Upper lobe of right lung (tissue), 1 donor: ENCODE data around the gene PLXNA2. TPM values are rescaled to one million over a fixed set of nuclear protein-coding genes. Genes with fewer than 3 reads are reported as not detected.

Experiments
- ATAC-seq: fragments of 200-7000 bp; cut with Tn5 transposase; one replicate; pipeline ENCODE4 v1.9.1; 2020; ENCODE audit warnings: mild to moderate bottlenecking, moderate library complexity
- DNase-seq: peaks from one replicate; pipeline ENCODE4 v3.0.0-alpha.2; 2020
- H3K27ac ChIP-seq: fragments of 200-600 bp; one replicate; pipeline ENCODE4 v1.8.0; 2022
- H3K27me3 ChIP-seq: fragments of 200-600 bp; one replicate; pipeline ENCODE4 v1.8.0; 2022; ENCODE audit warnings: mild to moderate bottlenecking
- H3K36me3 ChIP-seq: fragments of 200-600 bp; one replicate; pipeline ENCODE4 v1.8.0; 2022
- H3K4me1 ChIP-seq: fragments of 200-600 bp; one replicate; pipeline ENCODE4 v1.8.0; 2022
- H3K4me3 ChIP-seq: fragments of 200-600 bp; one replicate; pipeline ENCODE4 v1.8.0; 2022; ENCODE audit warnings: mild to moderate bottlenecking
- H3K9me3 ChIP-seq: fragments of 200-600 bp; one replicate; pipeline ENCODE4 v1.8.0; 2022
- intact Hi-C: fragments of 100-400 bp; cut with DNase I; formaldehyde crosslinking; loops from one replicate; pipeline ENCODE4 v1.11.0; 2022
- total RNA-seq: library from RNA; stranded (reverse); fragmentation: NEBNext Ultra II Directional; extraction: Animal tissue kit (Norgen Biotek cat#: 25700); gene quantifications from one replicate; pipeline ENCODE4 v1.2.1, GENCODE V29; 2021
- TF ChIP-seq, protein P1 (sequence below): fragments of 200-600 bp; IDR thresholded peaks from one replicate; pipeline ENCODE4 v1.8.0; 2022; ENCODE audit warnings: antibody characterized with exemption
- donor health status: DM: no; HTN: yes; CAD: no; lungs with severe emphysema.

The PLXNA2 gene
- total RNA-seq, 1 donor from 2014 or later, result 98.5 TPM

DNA sequence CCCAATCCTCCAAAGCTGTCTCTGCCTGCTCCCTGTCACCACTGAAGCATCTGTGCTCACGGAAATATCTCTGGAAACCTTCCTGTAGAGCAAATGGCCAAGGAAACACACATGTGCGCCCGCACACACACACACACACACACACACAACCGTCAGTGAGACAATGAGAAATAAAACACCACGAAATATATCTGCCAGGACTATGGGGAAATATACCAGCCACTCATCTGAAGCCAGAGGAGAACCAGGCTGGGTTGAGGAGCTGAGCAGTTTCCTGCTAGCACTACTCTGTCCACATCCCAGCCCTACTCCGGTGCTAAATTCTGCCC, 25.1 kb upstream of the PLXNA2 start:
- TF ChIP-seq, protein P1, sequence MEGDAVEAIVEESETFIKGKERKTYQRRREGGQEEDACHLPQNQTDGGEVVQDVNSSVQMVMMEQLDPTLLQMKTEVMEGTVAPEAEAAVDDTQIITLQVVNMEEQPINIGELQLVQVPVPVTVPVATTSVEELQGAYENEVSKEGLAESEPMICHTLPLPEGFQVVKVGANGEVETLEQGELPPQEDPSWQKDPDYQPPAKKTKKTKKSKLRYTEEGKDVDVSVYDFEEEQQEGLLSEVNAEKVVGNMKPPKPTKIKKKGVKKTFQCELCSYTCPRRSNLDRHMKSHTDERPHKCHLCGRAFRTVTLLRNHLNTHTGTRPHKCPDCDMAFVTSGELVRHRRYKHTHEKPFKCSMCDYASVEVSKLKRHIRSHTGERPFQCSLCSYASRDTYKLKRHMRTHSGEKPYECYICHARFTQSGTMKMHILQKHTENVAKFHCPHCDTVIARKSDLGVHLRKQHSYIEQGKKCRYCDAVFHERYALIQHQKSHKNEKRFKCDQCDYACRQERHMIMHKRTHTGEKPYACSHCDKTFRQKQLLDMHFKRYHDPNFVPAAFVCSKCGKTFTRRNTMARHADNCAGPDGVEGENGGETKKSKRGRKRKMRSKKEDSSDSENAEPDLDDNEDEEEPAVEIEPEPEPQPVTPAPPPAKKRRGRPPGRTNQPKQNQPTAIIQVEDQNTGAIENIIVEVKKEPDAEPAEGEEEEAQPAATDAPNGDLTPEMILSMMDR, result no peak
- no peak for DNase-seq
- no peak for ATAC-seq
- H3K27ac ChIP-seq, result no peak overlapping the region
- H3K36me3 ChIP-seq, result no peaks in the 10 kb centered on the region
- H3K9me3 ChIP-seq, result no peaks in the 10 kb centered on the region
- H3K4me1 ChIP-seq, result no peaks in the 10 kb centered on the region
- H3K27me3 ChIP-seq, result peaks cover 8% of the 10 kb centered on the region
- intact Hi-C loops, result no loop called here
- H3K4me3 ChIP-seq, result no peak overlapping the region

DNA sequence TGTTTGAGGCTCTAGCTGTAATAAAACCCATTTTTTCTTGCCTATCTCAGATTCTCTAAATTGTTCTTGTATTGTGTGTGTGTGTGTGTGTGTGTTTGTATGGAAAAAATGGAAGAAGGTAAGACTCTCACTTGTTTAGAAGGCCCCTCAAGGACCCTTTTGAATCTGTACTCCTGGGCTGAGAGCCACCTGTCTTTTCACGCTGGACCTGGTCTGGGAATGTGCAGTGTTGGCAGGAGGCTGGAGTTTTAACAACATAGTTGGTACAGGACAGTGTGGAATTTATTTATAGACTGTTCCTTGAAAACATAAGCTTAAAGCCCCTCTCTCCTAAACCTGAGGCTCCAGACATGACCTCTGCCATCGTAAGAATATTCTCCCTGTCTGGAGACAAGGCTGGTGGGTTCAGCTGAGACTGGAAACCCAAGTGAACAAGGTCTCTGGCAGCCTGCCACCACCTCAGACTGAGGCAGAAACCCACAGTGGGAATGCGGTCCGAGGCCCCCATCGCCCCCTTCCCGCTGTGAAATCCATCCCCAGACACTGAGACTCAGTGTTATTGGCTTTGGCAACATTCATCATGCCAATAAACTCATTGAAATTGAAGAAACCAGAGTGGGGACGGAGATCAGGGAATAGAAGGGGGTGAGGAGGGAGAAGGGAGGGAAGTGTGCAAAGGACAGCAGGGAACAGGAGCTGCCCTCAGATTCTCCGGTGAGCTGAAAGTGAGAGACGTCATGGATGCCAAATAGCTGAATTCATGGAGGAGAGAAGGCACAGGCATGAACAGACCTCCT, 24.6 kb upstream of the PLXNA2 start:
- DNase-seq (no peak), ATAC-seq (no peak)
- H3K4me1 ChIP-seq, result no peaks in the 10 kb centered on the region
- intact Hi-C loops, result no loop called here
- no peak overlapping the region for H3K4me3 ChIP-seq
- no peaks in the 10 kb centered on the region for H3K9me3 ChIP-seq
- no peak overlapping the region for H3K27ac ChIP-seq
- TF ChIP-seq, protein P1, result no peak
- H3K36me3 ChIP-seq, result no peaks in the 10 kb centered on the region
- peaks cover 2% of the 10 kb centered on the region for H3K27me3 ChIP-seq

DNA sequence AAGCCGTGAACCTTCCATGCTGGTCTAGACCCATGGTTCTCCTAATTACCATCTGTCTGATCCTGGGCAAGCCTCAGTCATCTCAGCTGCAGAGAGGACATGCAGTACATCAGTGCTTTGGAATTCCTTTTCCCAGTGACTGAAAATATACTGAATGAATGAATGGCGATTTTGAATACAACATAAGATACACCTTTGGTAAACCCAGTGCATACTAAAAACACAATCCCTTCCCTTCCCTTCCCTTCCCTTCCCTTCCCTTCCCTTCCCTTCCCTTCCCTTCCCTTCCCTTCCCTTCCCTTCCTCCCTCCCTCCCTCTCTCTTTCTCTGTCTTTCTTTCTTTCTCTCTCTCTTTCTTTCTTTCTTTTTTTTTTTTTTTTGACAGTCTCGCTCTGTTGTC, 21.3 kb upstream of the PLXNA2 start:
- Histone ChIP-seq H3K4me3 (no peak overlapping the region), H3K4me1 (no peaks in the 10 kb centered on the region), H3K9me3 (no peaks in the 10 kb centered on the region), H3K27me3 (no peaks in the 10 kb centered on the region), H3K36me3 (no peaks in the 10 kb centered on the region), H3K27ac (no peak overlapping the region)
- no peak for ATAC-seq
- TF ChIP-seq, protein P1, result no peak
- DNase-seq, result no peak
- intact Hi-C loops, result no loop called here

DNA sequence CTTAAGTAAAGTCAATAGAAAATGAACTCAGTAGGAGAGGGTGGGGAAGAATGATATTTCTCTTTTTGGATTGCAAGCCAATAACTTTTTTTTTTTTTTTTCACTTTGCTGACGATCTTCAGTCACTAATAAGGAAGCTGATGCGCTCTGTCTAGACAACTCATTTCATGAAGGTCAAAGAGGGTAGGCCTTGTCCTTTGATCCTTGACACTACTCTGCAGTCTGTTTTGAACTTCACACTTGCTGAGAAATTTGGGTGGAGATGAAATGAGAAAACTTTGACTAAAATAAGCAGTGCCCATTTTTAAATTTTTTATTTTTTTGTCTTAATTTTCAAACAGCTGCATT, 20.9 kb upstream of the PLXNA2 start:
- intact Hi-C loops, result no loop called here

DNA sequence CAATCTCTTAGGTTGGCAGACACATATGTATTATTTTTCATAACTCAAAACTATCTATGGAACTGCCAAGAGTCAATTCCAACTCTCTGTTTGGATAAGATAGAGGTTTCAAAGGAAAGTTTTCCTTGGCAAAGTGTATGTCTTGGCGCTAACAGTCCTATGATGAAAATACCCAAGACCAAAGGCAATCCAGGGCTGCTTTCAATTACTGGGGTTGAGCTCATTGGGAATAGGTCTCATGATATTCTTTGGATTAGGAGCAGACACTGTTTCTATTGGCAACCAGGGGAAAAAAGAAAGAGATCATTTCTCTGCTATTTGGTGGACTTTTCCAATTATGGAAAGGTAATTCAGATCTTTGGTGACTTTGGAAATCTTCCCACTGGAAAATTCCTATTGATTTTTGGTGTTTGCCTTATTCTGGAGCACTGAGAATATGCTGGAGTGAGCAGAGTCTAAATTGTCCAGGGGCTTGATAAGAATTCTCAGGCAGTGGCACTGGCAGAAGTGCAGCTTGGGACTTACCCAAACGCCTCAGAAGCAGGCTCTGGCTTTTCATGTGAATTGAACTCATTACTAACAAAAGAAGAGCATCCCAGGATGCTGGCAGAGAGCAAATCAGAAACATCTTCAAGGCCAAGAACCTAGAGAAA, 20.4 kb upstream of the PLXNA2 start:
- H3K4me1 ChIP-seq, result no peaks in the 10 kb centered on the region
- no peaks in the 10 kb centered on the region for H3K36me3 ChIP-seq
- ATAC-seq (no peak), DNase-seq (no peak)
- H3K4me3 ChIP-seq, result no peak overlapping the region
- H3K27ac ChIP-seq, result no peak overlapping the region
- no peaks in the 10 kb centered on the region for H3K9me3 ChIP-seq
- no peaks in the 10 kb centered on the region for H3K27me3 ChIP-seq
- intact Hi-C loops, result no loop called here
- TF ChIP-seq, protein P1, result no peak

More for the DNA sequence above, 20.9 kb upstream of the PLXNA2 start:
- no peaks in the 10 kb centered on the region for H3K4me1 ChIP-seq
- H3K27ac ChIP-seq, result no peak overlapping the region
- no peak overlapping the region for H3K4me3 ChIP-seq
- DNase-seq (no peak), ATAC-seq (no peak)
- H3K27me3 ChIP-seq, result no peaks in the 10 kb centered on the region
- TF ChIP-seq, protein P1, result no peak
- H3K36me3 ChIP-seq, result no peaks in the 10 kb centered on the region
- H3K9me3 ChIP-seq, result no peaks in the 10 kb centered on the region
